GM19193 (cell line): ENCODE measurements around the gene SEMA5A.

Experiments
- POLR2A ChIP-seq: IDR thresholded peaks from 4 replicates; pipeline ENCODE4 v1.6.1; 2011; ENCODE audit not compliant: insufficient read depth, insufficient read length; ENCODE audit errors: extremely low read depth

SEMA5A gene

GRCh38 chr5:9054821-9055589, 490.9 kb downstream of the SEMA5A start:
- no peak for TF ChIP-seq POLR2A

- no peak for TF ChIP-seq POLR2A
Observed at GRCh38 chr5:9054322-9054721, 491.6 kb downstream of the SEMA5A start.

DNA sequence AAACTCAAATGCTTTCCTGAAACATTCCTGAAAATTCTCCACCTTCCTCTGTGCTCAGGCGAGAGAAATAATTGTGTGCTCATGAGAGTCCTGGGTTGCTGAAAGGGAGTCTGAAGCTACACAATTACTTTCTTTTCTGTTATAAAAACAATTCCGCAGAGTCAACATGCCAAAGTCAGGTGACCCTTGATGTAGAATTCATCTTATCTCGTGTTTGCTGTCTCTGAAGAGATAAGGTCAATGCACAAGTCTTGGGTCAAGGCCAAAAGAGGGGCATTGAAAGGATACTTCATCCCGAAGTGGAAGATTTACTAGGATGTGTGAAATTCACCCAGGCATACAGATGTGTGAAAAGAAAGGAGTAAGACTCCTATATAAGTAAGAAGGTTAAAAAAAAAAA, 493.5 kb downstream of the SEMA5A start:
- no peak for TF ChIP-seq POLR2A

DNA sequence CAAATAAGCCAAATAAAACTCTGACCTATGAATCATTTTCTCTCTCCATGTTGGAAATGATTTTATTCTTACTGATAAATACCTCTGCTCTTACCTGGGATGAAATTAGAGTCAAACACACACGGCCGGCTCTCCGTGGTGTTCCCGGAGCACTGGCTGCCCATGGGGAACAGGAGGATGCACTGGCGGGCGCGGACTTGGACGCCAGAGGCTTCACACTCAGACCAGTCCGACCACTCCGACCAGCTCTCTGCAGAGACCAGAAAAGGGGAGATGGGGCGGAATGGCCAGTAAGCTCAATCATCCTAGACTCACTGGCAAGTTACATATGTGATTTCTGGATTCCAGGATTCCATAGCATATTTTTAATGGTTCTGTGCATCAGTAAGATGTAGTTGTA, 494.1 kb downstream of the SEMA5A start:
- TF ChIP-seq POLR2A, result no peak

GRCh38 chr5:9047932-9048331, 497.9 kb downstream of the SEMA5A start:
- TF ChIP-seq POLR2A, result no peak

GRCh38 chr5:9046756-9047481, 499.0 kb downstream of the SEMA5A start:
- no peak for TF ChIP-seq POLR2A

DNA sequence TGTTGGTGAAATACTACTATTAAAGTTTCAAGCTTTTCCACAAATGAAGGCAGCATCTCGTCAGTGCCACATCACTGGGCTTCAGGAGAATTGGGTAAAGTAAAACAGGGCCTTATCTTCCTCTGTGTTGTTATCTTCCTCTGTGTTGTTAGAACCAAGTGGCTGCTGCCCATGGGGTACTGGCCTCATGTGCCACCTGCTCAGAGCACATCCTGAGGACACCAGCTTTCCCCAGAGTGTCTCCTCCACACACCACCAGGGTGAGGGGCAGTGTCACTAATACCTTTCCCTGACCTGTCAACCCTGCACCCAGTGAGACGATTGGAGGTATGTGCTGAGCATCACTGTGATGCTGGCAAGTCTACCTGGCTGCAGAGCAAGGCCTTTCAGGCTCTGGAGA, 499.9 kb downstream of the SEMA5A start:
- TF ChIP-seq POLR2A, result no peak

- TF ChIP-seq POLR2A, result no peak
Observed at GRCh38 chr5:9042241-9042640, 503.6 kb downstream of the SEMA5A start.

DNA sequence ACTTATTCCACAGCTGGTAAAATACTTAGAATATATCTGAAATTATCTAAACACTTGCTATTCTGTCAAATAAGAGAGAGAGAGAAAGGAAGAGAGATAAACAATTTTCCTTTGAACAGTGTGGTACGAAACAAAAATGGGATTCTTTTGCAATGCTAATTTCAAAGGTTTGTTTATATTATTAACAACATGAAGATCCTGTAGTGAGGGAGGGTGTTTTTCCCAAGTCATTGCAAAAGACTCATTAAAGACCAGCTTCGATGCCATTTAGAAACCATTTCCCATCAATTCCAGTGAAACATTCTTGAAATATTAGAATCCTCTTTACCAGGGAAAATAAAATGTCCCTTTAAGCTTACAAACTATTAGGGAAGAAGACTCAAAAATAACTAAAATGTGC, 505.4 kb downstream of the SEMA5A start:
- TF ChIP-seq POLR2A, result no peak

DNA sequence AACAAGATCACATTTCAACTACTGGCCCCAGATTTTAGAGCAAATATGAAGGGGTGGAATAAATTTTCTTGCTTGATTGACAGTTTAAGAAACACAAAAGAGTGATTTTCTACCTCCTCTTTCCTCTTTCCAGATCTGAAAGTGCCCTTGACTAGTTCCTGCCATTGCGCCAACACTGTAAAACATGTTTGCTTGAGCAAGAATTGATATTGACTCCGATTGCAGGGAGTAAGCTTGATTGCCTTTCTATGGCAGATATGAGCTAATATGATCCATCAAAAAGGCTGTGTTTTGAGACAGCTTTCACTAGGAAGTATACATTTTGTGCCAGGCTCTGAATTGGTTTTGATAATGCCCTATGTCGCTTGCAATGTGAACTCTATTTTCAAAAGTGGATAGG, 508.8 kb downstream of the SEMA5A start:
- TF ChIP-seq POLR2A, result no peak

GRCh38 chr5:9035346-9035745, 510.5 kb downstream of the SEMA5A start:
- TF ChIP-seq POLR2A, result no peak

- TF ChIP-seq POLR2A, result no peak
Observed at GRCh38 chr5:9034649-9035048, 511.2 kb downstream of the SEMA5A start.

- no peak for TF ChIP-seq POLR2A
Observed at GRCh38 chr5:9033524-9033923, 512.4 kb downstream of the SEMA5A start.

DNA sequence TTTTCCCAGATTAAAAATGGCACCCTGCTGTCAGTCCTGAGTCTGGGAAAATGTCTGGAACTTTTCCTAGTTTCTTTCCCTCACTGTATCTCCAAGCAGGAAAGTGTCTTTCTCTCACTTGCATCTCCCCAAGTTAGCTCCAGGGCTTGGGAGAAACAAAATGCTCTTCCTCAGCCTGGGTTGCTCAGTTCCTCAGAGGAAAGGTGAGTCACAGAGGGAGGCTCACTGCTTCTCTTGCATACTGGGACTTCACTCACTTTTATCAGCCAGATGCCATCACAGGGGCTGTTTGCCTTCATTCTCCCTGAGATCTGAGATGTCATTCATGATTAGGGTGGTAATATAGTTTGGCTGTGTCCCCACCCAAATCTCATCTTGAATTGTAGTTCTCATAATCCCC, 519.9 kb downstream of the SEMA5A start:
- TF ChIP-seq POLR2A, result no peak

DNA sequence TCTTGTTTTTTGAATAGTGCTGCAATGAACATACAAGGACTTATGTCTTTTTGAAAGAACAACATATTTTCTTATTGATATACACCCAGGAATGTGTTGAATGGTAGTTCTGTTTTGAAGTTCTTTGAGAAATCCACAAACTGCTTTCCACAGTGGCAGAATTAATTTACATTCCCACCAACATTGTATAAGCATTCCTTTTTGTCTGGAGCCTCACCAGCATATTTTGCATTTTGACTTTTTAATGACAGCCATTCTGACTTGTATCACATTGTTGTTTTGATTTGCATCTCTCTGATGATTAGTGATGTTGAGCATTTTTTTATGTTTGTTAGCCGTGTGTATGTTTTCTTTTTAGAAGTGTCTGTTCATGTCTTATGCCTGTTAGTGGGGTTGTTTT, 524.9 kb downstream of the SEMA5A start:
- no peak for TF ChIP-seq POLR2A

DNA sequence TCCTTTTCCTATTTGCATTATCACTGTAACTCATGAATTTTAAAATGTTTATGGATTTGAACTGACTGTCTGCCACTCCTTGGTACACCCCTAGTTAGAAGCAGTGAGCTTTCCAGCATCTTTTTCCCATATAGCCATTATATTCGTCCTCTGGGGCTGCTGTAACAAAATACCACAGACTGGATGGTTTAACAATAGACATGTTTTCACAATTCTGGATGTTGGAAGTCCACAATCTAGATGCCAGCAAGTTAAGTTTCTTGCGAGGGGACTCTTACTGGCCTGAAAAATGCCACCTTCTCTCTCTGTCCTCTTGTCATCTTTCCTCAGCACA, 530.0 kb downstream of the SEMA5A start:
- TF ChIP-seq POLR2A, result no peak
